Esophagus muscularis mucosa (tissue), 4 donors: ENCODE results near the gene ATL1.

ENCODE experiments used
- EP300 ChIP-seq: sonication (generic); formaldehyde crosslinking; IDR thresholded peaks from one replicate; pipeline ENCODE4 v1.6.1; 2017; ENCODE audit warnings: antibody characterized with exemption
- POLR2AphosphoS5 ChIP-seq, 2 donors: sonication (generic); formaldehyde crosslinking; IDR thresholded peaks; one replicate each; pipeline ENCODE4 v1.6.1; 2017; ENCODE audit warnings: antibody characterized with exemption in 2 of 2
- TF ChIP-seq, protein P1 (sequence below), 3 experiments: fragments of 200-600 bp in 2 of 3; fragments of 450-650 bp in 1 of 3; sonication (generic) in 2 of 3; IDR thresholded peaks; one replicate each; pipeline ENCODE4 v1.5.1; 2017 to 2019; ENCODE audit warnings: antibody characterized with exemption in 3 of 3, mild to moderate bottlenecking in 2 of 3, moderate library complexity in 1 of 3

DNA sequence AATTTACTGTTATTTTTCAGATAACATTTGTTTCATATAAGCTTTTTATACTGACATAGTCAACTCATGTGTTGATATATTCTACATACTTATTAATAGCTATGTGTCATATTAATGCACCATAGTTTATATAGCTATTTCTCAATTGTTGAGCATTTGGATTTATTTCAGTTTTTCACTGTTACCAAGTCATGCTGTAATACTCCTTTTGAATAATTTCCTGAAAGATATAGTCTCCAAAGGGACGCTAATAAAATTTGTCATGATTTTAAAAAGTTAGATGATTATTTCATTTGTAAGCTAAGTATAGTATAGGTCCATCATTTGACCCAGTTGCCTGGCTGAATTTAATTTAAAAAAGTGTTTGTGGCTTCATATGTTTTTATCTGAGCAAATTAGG, 47.8 kb downstream of the ATL1 start:
- TF ChIP-seq, protein P1, sequence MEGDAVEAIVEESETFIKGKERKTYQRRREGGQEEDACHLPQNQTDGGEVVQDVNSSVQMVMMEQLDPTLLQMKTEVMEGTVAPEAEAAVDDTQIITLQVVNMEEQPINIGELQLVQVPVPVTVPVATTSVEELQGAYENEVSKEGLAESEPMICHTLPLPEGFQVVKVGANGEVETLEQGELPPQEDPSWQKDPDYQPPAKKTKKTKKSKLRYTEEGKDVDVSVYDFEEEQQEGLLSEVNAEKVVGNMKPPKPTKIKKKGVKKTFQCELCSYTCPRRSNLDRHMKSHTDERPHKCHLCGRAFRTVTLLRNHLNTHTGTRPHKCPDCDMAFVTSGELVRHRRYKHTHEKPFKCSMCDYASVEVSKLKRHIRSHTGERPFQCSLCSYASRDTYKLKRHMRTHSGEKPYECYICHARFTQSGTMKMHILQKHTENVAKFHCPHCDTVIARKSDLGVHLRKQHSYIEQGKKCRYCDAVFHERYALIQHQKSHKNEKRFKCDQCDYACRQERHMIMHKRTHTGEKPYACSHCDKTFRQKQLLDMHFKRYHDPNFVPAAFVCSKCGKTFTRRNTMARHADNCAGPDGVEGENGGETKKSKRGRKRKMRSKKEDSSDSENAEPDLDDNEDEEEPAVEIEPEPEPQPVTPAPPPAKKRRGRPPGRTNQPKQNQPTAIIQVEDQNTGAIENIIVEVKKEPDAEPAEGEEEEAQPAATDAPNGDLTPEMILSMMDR (IDR thresholded peaks at IDR 0.05): no peak
- TF ChIP-seq POLR2AphosphoS5 (IDR thresholded peaks at IDR 0.05) (no peak), EP300 (no peak)
